Endothelial cell of umbilical vein (primary cell): ENCODE data around the gene GPR161. TPM values are rescaled to one million over a fixed set of nuclear protein-coding genes. Genes with fewer than 3 reads are reported as not detected.

Experiments used
- BruUV-seq: library from RNA; stranded (reverse); fragments of 400-500 nt; replicated peaks from 2 replicates; lab custom pipeline; 2021; lab: Mats Ljungman, UMichigan
- CTCF ChIA-PET: fragments of 300-600, 350-600 bp; sonication (Branson Sonifier 250); formaldehyde crosslinking; loops from one replicate; lab custom pipeline; 2021; ENCODE audit warnings: antibody characterized with exemption, inconsistent platforms; lab: Charles Lee
- POLR2A ChIA-PET: fragments of 300-600, 350-600 bp; sonication (Branson Sonifier 250); formaldehyde crosslinking; loops from one replicate; lab custom pipeline; 2021; ENCODE audit warnings: antibody characterized with exemption, inconsistent platforms; lab: Charles Lee
- DNase-seq: peaks from one replicate; pipeline ENCODE4 v3.0.0-alpha.2; 2011; ENCODE audit warnings: low read depth, low spot score
- FAIRE-seq: peaks from 2 replicates; lab custom pipeline; 2011; peaks lifted over from hg19 to GRCh38; lab: Jason Lieb, UNC
- H2AFZ ChIP-seq: 2 replicates; pipeline ENCODE4 v1.6.0; 2012; ENCODE audit warnings: low read depth, low read length, control low read depth, inconsistent platforms
- H3K27ac ChIP-seq: 2 replicates; pipeline ENCODE4 v1.5.1; 2011; ENCODE audit warnings: low read depth, mild to moderate bottlenecking, control low read depth, low read length, moderate library complexity; ENCODE audit not compliant: insufficient read depth
- H3K27me3 ChIP-seq, 2 experiments: 2 replicates each; pipeline versions ENCODE4 v1.6.0 to v1.6.1; 2011; ENCODE audit warnings: low read length in 2 of 2, mixed read lengths in 1 of 2; ENCODE audit not compliant: control insufficient read depth in 2 of 2, insufficient read depth in 2 of 2
- H3K36me3 ChIP-seq, 2 experiments: 2 replicates in 1 of 2; 3 replicates in 1 of 2; pipeline ENCODE4 v1.5.1; 2011; ENCODE audit warnings: low read length in 2 of 2, mild to moderate bottlenecking in 1 of 2, moderate library complexity in 1 of 2; ENCODE audit not compliant: control insufficient read depth in 2 of 2, insufficient read depth in 2 of 2; ENCODE audit errors: extremely low read depth in 1 of 2
- H3K4me1 ChIP-seq: 3 replicates; pipeline ENCODE4 v1.5.1; 2011; ENCODE audit warnings: mild to moderate bottlenecking, low read length; ENCODE audit not compliant: control insufficient read depth, insufficient read depth; ENCODE audit errors: extremely low read depth
- H3K4me2 ChIP-seq: 2 replicates; pipeline ENCODE4 v1.6.1; 2011; ENCODE audit warnings: low read length, control low read depth, mixed read lengths; ENCODE audit not compliant: insufficient read depth
- H3K4me3 ChIP-seq, 3 experiments: fragments of 200-600 bp in 1 of 3; sonication (generic), shearing (Covaris generic) in 1 of 3; replicated peaks in 1 of 3; 2 replicates each; pipeline ENCODE4 v1.5.1; 2011 to 2016; ENCODE audit warnings: control low read depth in 3 of 3, low read length in 3 of 3, mild to moderate bottlenecking in 2 of 3, inconsistent platforms in 1 of 3, low read depth in 1 of 3, moderate library complexity in 1 of 3; ENCODE audit not compliant: insufficient read depth in 1 of 3
- H3K79me2 ChIP-seq: 2 replicates; pipeline ENCODE4 v1.6.0; 2012; ENCODE audit warnings: low read length, inconsistent platforms; ENCODE audit not compliant: control insufficient read depth, insufficient read depth
- H3K9ac ChIP-seq: replicated peaks from 2 replicates; pipeline ENCODE3; 2011; ENCODE audit warnings: low read length, control low read depth; ENCODE audit not compliant: insufficient read depth; ENCODE audit errors: extremely low read depth
- H3K9me1 ChIP-seq: replicated peaks from 3 replicates; pipeline ENCODE4 v1.6.0; 2011; ENCODE audit warnings: mild to moderate bottlenecking, low read length; ENCODE audit not compliant: control insufficient read depth, insufficient read depth; ENCODE audit errors: extremely low read depth
- H3K9me3 ChIP-seq: replicated peaks from 2 replicates; pipeline ENCODE4 v1.5.1; 2012; ENCODE audit warnings: low read length, inconsistent platforms; ENCODE audit not compliant: control insufficient read depth, insufficient read depth
- H4K20me1 ChIP-seq: replicated peaks from 2 replicates; pipeline ENCODE3; 2011; ENCODE audit warnings: mild to moderate bottlenecking, low read length; ENCODE audit not compliant: control insufficient read depth, insufficient read depth; ENCODE audit errors: extremely low read depth
- CTCF ChIP-seq, 2 donors: IDR thresholded peaks; 1 replicate in 1 of 2; 2 replicates in 1 of 2; pipeline ENCODE4 v1.5.1; 2011; ENCODE audit warnings: low read length in 2 of 2, mild to moderate bottlenecking in 2 of 2, moderate library complexity in 2 of 2, control low read depth in 1 of 2, inconsistent platforms in 1 of 2, low read depth in 1 of 2; ENCODE audit not compliant: insufficient read depth in 1 of 2; ENCODE audit errors: extremely low read depth in 1 of 2
- JUN ChIP-seq: IDR thresholded peaks from 2 replicates; pipeline ENCODE4 v1.6.1; 2011; ENCODE audit warnings: borderline replicate concordance, low read depth; ENCODE audit not compliant: insufficient read length, insufficient read depth
- MYC ChIP-seq: IDR thresholded peaks from one replicate; pipeline ENCODE4 v1.6.1; 2011; ENCODE audit warnings: mild to moderate bottlenecking, low read depth, low read length
- dilution Hi-C: fragments of 300-500 bp; cut with MboI; formaldehyde crosslinking; loops from one replicate; pipeline ENCODE4 v1.15.0; 2019; ENCODE audit warnings: low sequenced_read_pairs; ENCODE audit not compliant: extremely low pct_ligation_motif_present
- intact Hi-C: fragments of 100-400 bp; cut with micrococcal nuclease; formaldehyde crosslinking; loops from one replicate; pipeline ENCODE4 v1.10.0; 2022
- polyA plus RNA-seq, 4 experiments: library from polyadenylated mRNA; depleted of rRNA in 3 of 4; stranded (reverse) in 3 of 4; unstranded in 1 of 4; fragments of >200 nt; gene quantifications; 2 replicates each; pipeline versions ENCODE4 v1.2.1 to v1.2.3, GENCODE V29; 2011 to 2012; ENCODE audit warnings: missing spikeins in 1 of 4
- total RNA-seq: library from RNA; stranded (reverse); gene quantifications from 2 replicates; pipeline ENCODE4 v1.2.3, GENCODE V29; 2021

The GPR161 gene
- total and polyA plus RNA-seq, 2 donors (not counting 3 experiments of a cell fraction or from before 2014, with no cell fraction given) = 34.7 to 36.5 TPM

- H3K27me3 ChIP-seq = peaks cover 0 to 5% of the 10 kb centered on the region in 2 experiments
- H3K4me3 ChIP-seq = no peak overlapping the region
- ChIA-PET CTCF (no interaction called here), POLR2A (no interaction called here)
- TF ChIP-seq JUN = no peak
- TF ChIP-seq MYC = no peak
- FAIRE-seq = no peak
- H2AFZ ChIP-seq = no peak overlapping the region
- dilution Hi-C loops (no loop called here), intact Hi-C loops (no loop called here)
- H3K9me1 ChIP-seq = no peaks in the 10 kb centered on the region
- H3K9me3 ChIP-seq = no peaks in the 10 kb centered on the region
- DNase-seq = no peak
- no peaks in the 10 kb centered on the region for H3K79me2 ChIP-seq
- H3K27ac ChIP-seq = no peak overlapping the region
- H4K20me1 ChIP-seq = no peaks in the 10 kb centered on the region
- BruUV-seq = no TSS peak
- no peak overlapping the region for H3K9ac ChIP-seq
- no peaks in the 10 kb centered on the region for H3K36me3 ChIP-seq
- no peaks in the 10 kb centered on the region for H3K4me1 ChIP-seq
- H3K4me2 ChIP-seq = no peak overlapping the region
Measured at GRCh38 chr1:168148916-168149315, 12.2 kb upstream of the GPR161 start.

GRCh38 chr1:168146626-168147025 is 9.9 kb upstream of the GPR161 start:
- H2AFZ ChIP-seq = no peak overlapping the region
- H3K4me3 ChIP-seq = no peak overlapping the region
- CTCF ChIA-PET = interaction anchor here (0.7 to 1.8 kb wide), 7 partner anchors 8 to 252 kb away, joined by 3 to 5 read pairs (median 3); partner anchors contain the start of gene GPR161
- DNase-seq (no peak), FAIRE-seq (no peak)
- H3K4me1 ChIP-seq = no peaks in the 10 kb centered on the region
- no peaks in the 10 kb centered on the region for H3K9me1 ChIP-seq
- no peaks in the 10 kb centered on the region for H3K79me2 ChIP-seq
- no peaks in the 10 kb centered on the region for H3K9me3 ChIP-seq
- intact Hi-C loops (loop anchor here (1.0 to 2.0 kb wide), 2 partner anchors 9 to 32 kb away; partner anchors contain the start of gene TIPRL), dilution Hi-C loops (no loop called here)
- H3K36me3 ChIP-seq = no peaks in the 10 kb centered on the region
- no peak overlapping the region for H3K9ac ChIP-seq
- no TSS peak for BruUV-seq
- TF ChIP-seq JUN = no peak
- TF ChIP-seq CTCF (IDR thresholded peaks at IDR 0.05; ENCODE audit: extremely low read depth in 1 of 2, insufficient read depth in 1 of 2, low read depth in 1 of 2, low read length in 2 of 2) = no peak
- no peak overlapping the region for H3K4me2 ChIP-seq
- H4K20me1 ChIP-seq = no peaks in the 10 kb centered on the region
- H3K27me3 ChIP-seq = peaks cover 0 to 5% of the 10 kb centered on the region in 2 experiments
- H3K27ac ChIP-seq = no peak overlapping the region
- POLR2A ChIA-PET = no interaction called here
